Retinal pigment epithelial cell (primary cell): ENCODE results near the gene CSNK2A3.
"Not testable (repeated sequence)": the region's sequence is repeated elsewhere in the genome, so short reads cannot be mapped to it uniquely, and the experiment has no call there.

Source experiments
- DNase-seq: peaks from one replicate; pipeline ENCODE4 v3.0.0-alpha.2; 2010; ENCODE audit warnings: low read depth
- H3K4me3 ChIP-seq: 2 replicates; pipeline ENCODE4 v1.5.1; 2011; ENCODE audit warnings: mild to moderate bottlenecking, low read length, control low read depth, moderate library complexity
- CTCF ChIP-seq: conservative IDR thresholded peaks from 2 replicates; pipeline ENCODE4 v1.5.1; 2011; ENCODE audit warnings: low read depth, low read length, control low read depth, inconsistent platforms

Gene CSNK2A3

GRCh38 chr11:11352878-11353277 lies at the start of gene CSNK2A3:
Gene CSNK2A3 (minus strand): TSS chr11:11353250. CDS start chr11:11353119, 131 bp downstream.
- not testable (repeated sequence) for H3K4me3 ChIP-seq, DNase-seq

GRCh38 chr11:11401960-11402535 lies 49.0 kb upstream of the CSNK2A3 start:
- H3K4me3 ChIP-seq, result no peak overlapping the region
- TF ChIP-seq CTCF, result no peak
- DNase-seq, result no peak

- no peak for DNase-seq
- H3K4me3 ChIP-seq, result no peak overlapping the region
- peak; percentile 41 for TF ChIP-seq CTCF
Observed at GRCh38 chr11:11400635-11401232, 47.7 kb upstream of the CSNK2A3 start.

DNA sequence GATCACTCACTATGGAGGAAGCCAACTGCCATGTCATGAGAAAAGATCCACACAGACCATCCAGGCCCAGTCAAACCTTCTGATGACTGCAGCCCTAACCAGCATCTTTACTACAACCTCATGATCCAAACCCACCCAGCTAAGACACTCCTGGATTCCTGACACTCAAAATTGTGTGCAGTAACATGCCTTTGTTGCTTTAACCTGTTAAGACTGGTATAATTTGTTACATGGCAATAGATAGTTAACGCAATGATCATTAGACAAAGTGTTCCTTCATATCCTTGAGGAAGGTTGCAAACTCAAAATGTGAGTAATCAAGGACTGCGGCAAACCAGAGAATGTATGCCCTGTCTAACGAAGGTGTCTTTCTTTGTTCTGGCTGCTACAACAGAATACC lies 47.1 kb upstream of the CSNK2A3 start:
- no peak for TF ChIP-seq CTCF
- H3K4me3 ChIP-seq, result no peak overlapping the region
- no peak for DNase-seq

DNA sequence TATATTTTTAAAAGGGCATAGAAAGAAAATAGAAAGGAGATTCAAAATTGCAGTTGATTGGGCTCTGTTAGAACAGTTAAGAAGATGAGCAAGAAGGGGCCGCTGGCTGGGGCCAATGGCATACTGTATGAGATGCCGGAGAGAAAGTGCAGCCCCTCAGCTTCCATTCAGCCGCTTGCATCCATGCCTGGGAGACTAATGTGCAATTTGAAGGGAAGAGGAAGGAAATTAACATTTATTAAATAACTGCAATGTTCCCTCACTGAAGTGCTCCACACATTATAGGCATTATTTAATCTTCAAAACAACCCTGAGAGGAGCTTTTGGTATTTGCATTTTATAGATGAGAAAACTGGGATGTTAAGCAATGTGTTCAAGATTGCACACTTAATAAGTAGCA lies 44.7 kb upstream of the CSNK2A3 start:
- no peak overlapping the region for H3K4me3 ChIP-seq
- no peak for TF ChIP-seq CTCF
- DNase-seq, result no peak

DNA sequence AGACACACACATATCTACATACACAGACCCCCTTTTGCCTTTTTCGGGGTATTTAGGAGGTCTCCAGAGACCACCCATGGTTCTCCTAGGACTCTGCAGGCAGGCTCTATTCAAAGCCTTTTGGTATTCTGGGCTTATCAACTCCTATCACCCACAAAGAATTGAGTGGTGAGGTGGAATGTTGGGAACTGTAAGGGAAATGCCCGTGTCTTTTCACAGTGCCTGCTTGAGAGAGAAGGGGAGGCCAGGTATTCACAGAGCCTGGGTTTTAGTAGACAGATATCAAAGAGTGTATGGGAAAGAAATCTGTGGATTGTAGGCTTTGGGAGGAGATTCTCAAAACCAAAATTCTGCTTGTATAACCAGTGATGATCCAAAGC lies 44.0 kb upstream of the CSNK2A3 start:
- no peak for TF ChIP-seq CTCF
- no peak for DNase-seq
- H3K4me3 ChIP-seq, result no peak overlapping the region

GRCh38 chr11:11396301-11397035 lies 43.4 kb upstream of the CSNK2A3 start:
- TF ChIP-seq CTCF, result no peak
- DNase-seq, result no peak
- H3K4me3 ChIP-seq, result no peak overlapping the region
